ENCODE measurements around the gene GNPTG.
"Not testable (repeated sequence)": the region's sequence is repeated elsewhere in the genome, so short reads cannot be mapped to it uniquely, and the experiment has no call there.

Gene GNPTG

GRCh38 chr16:1319041-1319440 is 32.7 kb upstream of the GNPTG start:
- DNase-seq (ENCODE audit: low read depth), result no peak

GRCh38 chr16:1320097-1320496 is 31.6 kb upstream of the GNPTG start:
- no peak for DNase-seq (ENCODE audit: low read depth)

- DNase-seq (ENCODE audit: low read depth), result no peak
These were observed 31.0 kb upstream of the GNPTG start for GRCh38 chr16:1320658-1321240.

GRCh38 chr16:1322407-1322806 is 29.3 kb upstream of the GNPTG start:
- no peak for DNase-seq (ENCODE audit: low read depth)

- DNase-seq (ENCODE audit: low read depth), result no peak
These were observed 28.2 kb upstream of the GNPTG start for GRCh38 chr16:1323296-1324239.

GRCh38 chr16:1324286-1324826 is 27.4 kb upstream of the GNPTG start:
- no peak for DNase-seq (ENCODE audit: low read depth)

GRCh38 chr16:1325261-1325660 is 26.5 kb upstream of the GNPTG start:
- DNase-seq (ENCODE audit: low read depth), result no peak

GRCh38 chr16:1325673-1326371 is 25.9 kb upstream of the GNPTG start:
- DNase-seq (ENCODE audit: low read depth), result no peak

- no peak for DNase-seq (ENCODE audit: low read depth)
These were observed 25.3 kb upstream of the GNPTG start for GRCh38 chr16:1326391-1326790.

GRCh38 chr16:1326946-1327618 is 24.6 kb upstream of the GNPTG start:
- no peak for DNase-seq (ENCODE audit: low read depth)

GRCh38 chr16:1327619-1327947 is 24.1 kb upstream of the GNPTG start:
- no peak for DNase-seq (ENCODE audit: low read depth)

GRCh38 chr16:1328136-1328535 is 23.6 kb upstream of the GNPTG start:
- not testable (repeated sequence) for DNase-seq (ENCODE audit: low read depth)

- not testable (repeated sequence) for DNase-seq (ENCODE audit: low read depth)
These were observed 22.8 kb upstream of the GNPTG start for GRCh38 chr16:1328961-1329360.

GRCh38 chr16:1330260-1330914 is 21.3 kb upstream of the GNPTG start:
- DNase-seq (ENCODE audit: low read depth), result no peak

- no peak for DNase-seq (ENCODE audit: low read depth)
These were observed 20.6 kb upstream of the GNPTG start for GRCh38 chr16:1330931-1331711.

- DNase-seq (ENCODE audit: low read depth), result peak; percentile 16
These were observed 19.8 kb upstream of the GNPTG start for GRCh38 chr16:1331712-1332617.

- no peak for DNase-seq (ENCODE audit: low read depth)
These were observed 19.0 kb upstream of the GNPTG start for GRCh38 chr16:1332618-1333148.

- DNase-seq (ENCODE audit: low read depth), result no peak
These were observed 18.4 kb upstream of the GNPTG start, which contains the start of gene BAIAP3 for GRCh38 chr16:1333149-1333812. Gene BAIAP3, plus strand, starts transcription at chr16:1333645. Its CDS starts 4,905 bp downstream, at chr16:1338550.
